Smooth muscle cell (in vitro differentiated cells): ENCODE results near the gene MYO1A. TPM values are rescaled to one million over a fixed set of nuclear protein-coding genes. Genes with fewer than 3 reads are reported as not detected.

Experiments
- DNase-seq: peaks from one replicate; lab custom pipeline; 2025; ENCODE audit not compliant: unreplicated experiment; lab: John Stamatoyannopoulos, UW
- H2AFZ ChIP-seq: fragments of 200-600 bp; sonication (generic); 2 replicates; pipeline ENCODE4 v1.6.0; 2016; ENCODE audit warnings: antibody characterized with exemption, low read depth, mild to moderate bottlenecking
- H3F3A ChIP-seq: fragments of 200-600 bp; sonication (generic); 2 replicates; pipeline ENCODE4 v1.6.0; 2017; ENCODE audit warnings: antibody characterized with exemption, low read depth
- H3K27ac ChIP-seq: fragments of 200-600 bp; sonication (generic); 2 replicates; pipeline ENCODE4 v1.5.1; 2016; ENCODE audit warnings: low read depth, mild to moderate bottlenecking
- H3K27me3 ChIP-seq: fragments of 200-600 bp; sonication (generic); 2 replicates; pipeline ENCODE4 v1.6.1; 2016; ENCODE audit warnings: low read depth, mild to moderate bottlenecking
- H3K36me3 ChIP-seq: fragments of 200-600 bp; sonication (generic); 2 replicates; pipeline ENCODE4 v1.5.1; 2016; ENCODE audit warnings: low read depth
- H3K4me1 ChIP-seq: fragments of 200-600 bp; sonication (generic); 2 replicates; pipeline ENCODE4 v1.5.1; 2016; ENCODE audit warnings: low read depth
- H3K4me2 ChIP-seq: fragments of 200-600 bp; sonication (generic); 2 replicates; pipeline ENCODE4 v1.6.0; 2016; ENCODE audit warnings: mild to moderate bottlenecking
- H3K4me3 ChIP-seq: fragments of 200-600 bp; sonication (generic); 2 replicates; pipeline ENCODE4 v1.5.1; 2016; ENCODE audit warnings: mild to moderate bottlenecking
- H3K79me2 ChIP-seq: fragments of 200-600 bp; sonication (generic); 2 replicates; pipeline ENCODE4 v1.6.0; 2016; ENCODE audit warnings: low read depth, mild to moderate bottlenecking
- H3K9ac ChIP-seq: fragments of 200-600 bp; sonication (generic); 2 replicates; pipeline ENCODE4 v1.6.0; 2016; ENCODE audit warnings: low read depth
- H3K9me3 ChIP-seq: fragments of 200-600 bp; sonication (generic); replicated peaks from 2 replicates; pipeline ENCODE4 v1.5.1; 2016; ENCODE audit warnings: low read depth
- H4K20me1 ChIP-seq: fragments of 200-600 bp; sonication (generic); 2 replicates; pipeline ENCODE4 v1.6.0; 2016; ENCODE audit warnings: low read depth
- WGBS: methylation state at CpG from one replicate; pipeline ENCODE4 v1.1.7; 2016; ENCODE audit warnings: low lambda C conversion rate; 5-methylcytosine and 5-hydroxymethylcytosine counted together
- polyA plus RNA-seq: library from polyadenylated mRNA; unstranded; fragments of >200 nt; fragmentation: Nextera tagmentation; extraction: Ambion mirVana; gene quantifications from 2 replicates; pipeline ENCODE4 v1.2.1, GENCODE V29; 2016
- total RNA-seq: library from RNA; depleted of rRNA; stranded (reverse); fragments of >200 nt; gene quantifications from 2 replicates; pipeline ENCODE4 v1.2.3, GENCODE V29; 2014
- TF ChIP-seq, protein P1 (sequence below): fragments of 200-600 bp; sonication (generic); IDR thresholded peaks from 2 replicates; pipeline ENCODE4 v1.5.1; 2017; ENCODE audit warnings: borderline replicate concordance, mild to moderate bottlenecking, antibody characterized with exemption; ENCODE audit not compliant: insufficient read depth, poor library complexity, severe bottlenecking

Gene MYO1A
- total and polyA plus RNA-seq, 2 experiments from 2014 or later, result not detected

DNA sequence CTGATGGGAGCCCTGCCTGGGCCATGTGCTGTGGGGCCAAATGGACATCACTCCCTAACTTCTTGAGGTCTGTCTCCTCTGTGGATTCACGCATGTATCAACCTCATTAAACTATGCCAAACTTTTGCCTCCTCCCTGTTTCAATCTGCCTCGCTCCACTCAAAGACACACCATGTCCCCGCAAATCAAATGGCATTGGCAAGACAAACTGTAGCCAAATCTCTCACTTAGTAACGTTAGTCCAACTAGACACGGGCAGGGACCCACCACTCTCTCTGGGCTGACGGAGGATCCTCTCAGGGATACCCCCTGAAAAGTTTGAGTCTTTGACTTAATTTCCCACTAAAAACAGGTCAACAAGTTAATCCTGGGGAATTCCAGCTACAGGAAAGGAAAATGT lies 51.6 kb downstream of the MYO1A start:
- TF ChIP-seq, protein P1, sequence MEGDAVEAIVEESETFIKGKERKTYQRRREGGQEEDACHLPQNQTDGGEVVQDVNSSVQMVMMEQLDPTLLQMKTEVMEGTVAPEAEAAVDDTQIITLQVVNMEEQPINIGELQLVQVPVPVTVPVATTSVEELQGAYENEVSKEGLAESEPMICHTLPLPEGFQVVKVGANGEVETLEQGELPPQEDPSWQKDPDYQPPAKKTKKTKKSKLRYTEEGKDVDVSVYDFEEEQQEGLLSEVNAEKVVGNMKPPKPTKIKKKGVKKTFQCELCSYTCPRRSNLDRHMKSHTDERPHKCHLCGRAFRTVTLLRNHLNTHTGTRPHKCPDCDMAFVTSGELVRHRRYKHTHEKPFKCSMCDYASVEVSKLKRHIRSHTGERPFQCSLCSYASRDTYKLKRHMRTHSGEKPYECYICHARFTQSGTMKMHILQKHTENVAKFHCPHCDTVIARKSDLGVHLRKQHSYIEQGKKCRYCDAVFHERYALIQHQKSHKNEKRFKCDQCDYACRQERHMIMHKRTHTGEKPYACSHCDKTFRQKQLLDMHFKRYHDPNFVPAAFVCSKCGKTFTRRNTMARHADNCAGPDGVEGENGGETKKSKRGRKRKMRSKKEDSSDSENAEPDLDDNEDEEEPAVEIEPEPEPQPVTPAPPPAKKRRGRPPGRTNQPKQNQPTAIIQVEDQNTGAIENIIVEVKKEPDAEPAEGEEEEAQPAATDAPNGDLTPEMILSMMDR, result no peak
- Histone ChIP-seq H3F3A (no peaks in the 10 kb centered on the region), H3K9me3 (no peaks in the 10 kb centered on the region), H4K20me1 (peaks cover 59% of the 10 kb centered on the region), H3K36me3 (no peaks in the 10 kb centered on the region), H3K79me2 (peaks cover 27% of the 10 kb centered on the region), H2AFZ (no peak overlapping the region), H3K4me3 (no peak overlapping the region), H3K4me1 (no peaks in the 10 kb centered on the region), H3K27me3 (no peaks in the 10 kb centered on the region), H3K27ac (no peak overlapping the region), H3K9ac (no peak overlapping the region), H3K4me2 (no peak overlapping the region)
- 97% methylated on average over 6 of the region's 6 CpGs for WGBS
- no peak for DNase-seq

DNA sequence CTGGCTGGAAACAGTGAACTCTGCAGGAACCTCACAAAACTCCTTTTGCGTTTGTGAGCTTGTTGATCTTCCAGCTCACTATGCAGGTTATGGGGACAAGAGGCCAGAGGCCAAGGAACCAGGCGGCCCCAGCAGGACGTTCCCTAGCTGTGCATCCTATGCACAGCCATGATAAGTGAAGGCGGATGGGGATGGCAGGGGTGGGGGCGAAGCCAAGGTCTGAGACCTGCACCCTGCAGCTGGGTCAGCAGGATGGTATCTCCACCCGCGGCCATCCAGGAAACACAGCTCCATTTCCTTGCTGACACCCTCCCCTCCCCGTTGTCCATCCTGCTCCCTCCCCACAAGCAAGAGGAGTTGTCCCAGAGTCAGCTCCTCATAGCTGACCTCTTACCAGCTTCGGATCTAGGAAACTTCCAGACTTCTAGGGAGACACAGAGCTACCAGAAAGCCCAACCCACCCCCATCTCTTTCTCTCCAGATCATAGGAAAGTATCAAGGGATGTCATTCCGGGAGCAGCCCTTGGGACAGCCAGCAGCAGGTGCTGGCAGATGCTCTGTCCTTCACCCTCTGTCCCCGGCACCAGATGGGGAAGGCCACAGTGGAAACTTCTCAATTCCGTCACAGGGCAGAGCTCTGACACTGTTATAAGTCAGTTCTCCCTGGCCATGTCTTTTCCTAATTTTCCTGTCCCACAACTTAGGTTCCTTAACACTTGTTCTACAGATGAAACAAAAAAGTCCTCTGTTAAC lies 53.0 kb downstream of the MYO1A start:
- Histone ChIP-seq H3K36me3 (no peaks in the 10 kb centered on the region), H3K79me2 (peaks cover 23% of the 10 kb centered on the region), H3K9me3 (no peaks in the 10 kb centered on the region), H3K4me2 (no peak overlapping the region), H3K4me3 (no peak overlapping the region), H3F3A (no peaks in the 10 kb centered on the region), H3K27ac (no peak overlapping the region), H2AFZ (no peak overlapping the region), H4K20me1 (peaks cover 51% of the 10 kb centered on the region), H3K27me3 (no peaks in the 10 kb centered on the region), H3K4me1 (no peaks in the 10 kb centered on the region), H3K9ac (no peak overlapping the region)
- WGBS, result 89% methylated on average over 12 of the region's 12 CpGs
- TF ChIP-seq, protein P1, result no peak
- DNase-seq, result no peak

DNA sequence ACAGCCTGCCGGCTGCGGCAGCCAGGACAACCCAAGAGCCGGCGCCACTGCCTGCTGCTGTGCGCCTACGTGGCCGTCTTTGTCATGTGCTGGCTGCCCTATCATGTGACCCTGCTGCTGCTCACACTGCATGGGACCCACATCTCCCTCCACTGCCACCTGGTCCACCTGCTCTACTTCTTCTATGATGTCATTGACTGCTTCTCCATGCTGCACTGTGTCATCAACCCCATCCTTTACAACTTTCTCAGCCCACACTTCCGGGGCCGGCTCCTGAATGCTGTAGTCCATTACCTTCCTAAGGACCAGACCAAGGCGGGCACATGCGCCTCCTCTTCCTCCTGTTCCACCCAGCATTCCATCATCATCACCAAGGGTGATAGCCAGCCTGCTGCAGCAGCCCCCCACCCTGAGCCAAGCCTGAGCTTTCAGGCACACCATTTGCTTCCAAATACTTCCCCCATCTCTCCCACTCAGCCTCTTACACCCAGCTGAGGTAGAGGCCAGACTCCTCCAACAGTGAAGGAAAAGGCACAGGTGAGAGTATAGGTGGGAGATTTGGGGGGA lies 53.9 kb downstream of the MYO1A start:
- H3F3A ChIP-seq, result no peaks in the 10 kb centered on the region
- H3K4me3 ChIP-seq, result no peak overlapping the region
- H3K4me2 ChIP-seq, result no peak overlapping the region
- WGBS, result 97% methylated on average over 11 of the region's 11 CpGs
- no peaks in the 10 kb centered on the region for H3K4me1 ChIP-seq
- H3K9ac ChIP-seq, result no peak overlapping the region
- no peaks in the 10 kb centered on the region for H3K27me3 ChIP-seq
- no peaks in the 10 kb centered on the region for H3K36me3 ChIP-seq
- TF ChIP-seq, protein P1, result no peak
- H3K9me3 ChIP-seq, result no peaks in the 10 kb centered on the region
- peaks cover 16% of the 10 kb centered on the region for H3K79me2 ChIP-seq
- H3K27ac ChIP-seq, result no peak overlapping the region
- peaks cover 41% of the 10 kb centered on the region for H4K20me1 ChIP-seq
- no peak overlapping the region for H2AFZ ChIP-seq
- no peak for DNase-seq
